ENCODE measurements around the gene CELSR1. TPM values are rescaled to one million over a fixed set of nuclear protein-coding genes. Genes with fewer than 3 reads are reported as not detected.

CELSR1 gene
- total RNA-seq, 2 donors from 2014 or later, result 24.2 to 38.2 TPM

GRCh38 chr22:46352276-46352675 lies 185.1 kb downstream of the CELSR1 start:
- WGBS, result 83% methylated on average over 10 of the region's 10 CpGs
- intact Hi-C loops (cut with DNase I), result no loop called here
- H3K27ac ChIP-seq, result no peak overlapping the region
- H3K4me1 ChIP-seq (replicated peaks), result no peaks in the 10 kb centered on the region
- peaks cover 5 to 15% of the 10 kb centered on the region in 2 donors for H3K36me3 ChIP-seq
- no peaks in the 10 kb centered on the region for H3K9me3 ChIP-seq
- no peak overlapping the region for H3K4me3 ChIP-seq
- H3K27me3 ChIP-seq (replicated peaks; ENCODE audit: insufficient read depth), result no peaks in the 10 kb centered on the region
- TF ChIP-seq CTCF (IDR thresholded peaks at IDR 0.05) (no peak), POLR2AphosphoS5 (IDR thresholded peaks at IDR 0.05) (no peak), POLR2A (IDR thresholded peaks at IDR 0.05) (no peak)
- no peak for DNase-seq (ENCODE audit: low spot score)

- intact Hi-C loops (cut with DNase I), result no loop called here
- WGBS, result 92% methylated on average over 20 of the region's 23 CpGs
- no peaks in the 10 kb centered on the region for H3K27me3 ChIP-seq (replicated peaks; ENCODE audit: insufficient read depth)
- DNase-seq (ENCODE audit: low spot score), result no peak
- no peaks in the 10 kb centered on the region for H3K4me1 ChIP-seq (replicated peaks)
- TF ChIP-seq POLR2AphosphoS5 (IDR thresholded peaks at IDR 0.05) (no peak), CTCF (IDR thresholded peaks at IDR 0.05) (no peak), POLR2A (IDR thresholded peaks at IDR 0.05) (no peak)
- no peak overlapping the region for H3K4me3 ChIP-seq
- no peaks in the 10 kb centered on the region for H3K9me3 ChIP-seq
- H3K27ac ChIP-seq, result no peak overlapping the region
- H3K36me3 ChIP-seq, result peaks cover 5 to 16% of the 10 kb centered on the region in 2 donors
Measured at GRCh38 chr22:46351767-46352166, 185.7 kb downstream of the CELSR1 start.

- Histone ChIP-seq H3K27me3 (replicated peaks; ENCODE audit: insufficient read depth) (no peaks in the 10 kb centered on the region), H3K4me3 (no peak overlapping the region), H3K4me1 (replicated peaks) (no peaks in the 10 kb centered on the region), H3K36me3 (peaks cover 5 to 16% of the 10 kb centered on the region in 2 donors), H3K9me3 (no peaks in the 10 kb centered on the region), H3K27ac (no peak overlapping the region)
- intact Hi-C loops (cut with DNase I), result no loop called here
- 94% methylated on average over 28 of the region's 28 CpGs for WGBS
- DNase-seq (ENCODE audit: low spot score), result no peak
- TF ChIP-seq POLR2AphosphoS5 (IDR thresholded peaks at IDR 0.05), result no peak
- TF ChIP-seq POLR2A (IDR thresholded peaks at IDR 0.05), result no peak
- no peak for TF ChIP-seq CTCF (IDR thresholded peaks at IDR 0.05)
Measured at GRCh38 chr22:46351131-46351735, 186.2 kb downstream of the CELSR1 start.

- Histone ChIP-seq H3K27ac (no peak overlapping the region), H3K36me3 (peaks cover 5 to 16% of the 10 kb centered on the region in 2 donors), H3K4me3 (no peak overlapping the region), H3K4me1 (replicated peaks) (no peaks in the 10 kb centered on the region), H3K9me3 (no peaks in the 10 kb centered on the region), H3K27me3 (replicated peaks; ENCODE audit: insufficient read depth) (no peaks in the 10 kb centered on the region)
- intact Hi-C loops (cut with DNase I), result no loop called here
- TF ChIP-seq POLR2A (IDR thresholded peaks at IDR 0.05) (no peak), CTCF (IDR thresholded peaks at IDR 0.05) (no peak), POLR2AphosphoS5 (IDR thresholded peaks at IDR 0.05) (no peak)
- no peak for DNase-seq (ENCODE audit: low spot score)
- WGBS, result 91% methylated on average over 20 of the region's 20 CpGs
Measured at GRCh38 chr22:46350646-46351045, 186.8 kb downstream of the CELSR1 start.

- peaks cover 5 to 16% of the 10 kb centered on the region in 2 donors for H3K36me3 ChIP-seq
- TF ChIP-seq CTCF (IDR thresholded peaks at IDR 0.05) (no peak), POLR2A (IDR thresholded peaks at IDR 0.05) (no peak), POLR2AphosphoS5 (IDR thresholded peaks at IDR 0.05) (no peak)
- intact Hi-C loops (cut with DNase I), result no loop called here
Measured at GRCh38 chr22:46350121-46350520, 187.3 kb downstream of the CELSR1 start.

More at GRCh38 chr22:46350121-46350520, 187.3 kb downstream of the CELSR1 start:
- Histone ChIP-seq H3K27ac (no peak overlapping the region), H3K4me1 (replicated peaks) (no peaks in the 10 kb centered on the region), H3K27me3 (replicated peaks; ENCODE audit: insufficient read depth) (no peaks in the 10 kb centered on the region), H3K4me3 (no peak overlapping the region), H3K9me3 (no peaks in the 10 kb centered on the region)
- no peak for DNase-seq (ENCODE audit: low spot score)
- WGBS, result 51% methylated on average over 7 of the region's 7 CpGs
